H9 (cell line): ENCODE measurements around the gene OTOF. TPM values are rescaled to one million over a fixed set of nuclear protein-coding genes. Genes with fewer than 3 reads are reported as not detected.

ENCODE experiments used
- DNase-seq: peaks from one replicate; pipeline ENCODE4 v3.0.0-alpha.2; 2017
- H2AFZ ChIP-seq: one replicate; pipeline ENCODE4 v1.6.1; 2013; ENCODE audit warnings: mild to moderate bottlenecking, low read length, control low read depth, moderate library complexity
- H2AK5ac ChIP-seq: 2 replicates; pipeline ENCODE4 v1.6.1; 2013; ENCODE audit warnings: low read length, control low read depth, mixed read lengths; ENCODE audit not compliant: insufficient read length
- H2BK120ac ChIP-seq: one replicate; pipeline ENCODE4 v1.6.1; 2013; ENCODE audit warnings: low read depth, mild to moderate bottlenecking, low read length, control low read depth, inconsistent platforms; ENCODE audit not compliant: poor library complexity, severe bottlenecking
- H2BK12ac ChIP-seq: 2 replicates; pipeline ENCODE4 v1.6.1; 2013; ENCODE audit warnings: low read length, control low read depth, mixed read lengths, low read depth; ENCODE audit not compliant: insufficient read length
- H2BK15ac ChIP-seq: 2 replicates; pipeline ENCODE4 v1.6.1; 2013; ENCODE audit warnings: low read depth, low read length, control low read depth
- H2BK20ac ChIP-seq: one replicate; pipeline ENCODE4 v1.6.1; 2013; ENCODE audit warnings: low read depth, mild to moderate bottlenecking, low read length, control low read depth, inconsistent platforms; ENCODE audit not compliant: poor library complexity, severe bottlenecking
- H2BK5ac ChIP-seq: 2 replicates; pipeline ENCODE4 v1.6.1; 2013; ENCODE audit warnings: low read length, control low read depth, mixed read lengths; ENCODE audit not compliant: insufficient read length
- H3K14ac ChIP-seq: 2 replicates; pipeline ENCODE4 v1.6.1; 2013; ENCODE audit warnings: low read length, control low read depth; ENCODE audit not compliant: insufficient read depth
- H3K18ac ChIP-seq: 2 replicates; pipeline ENCODE4 v1.6.1; 2013; ENCODE audit warnings: low read depth, mild to moderate bottlenecking, mixed read lengths, low read length, control low read depth; ENCODE audit not compliant: insufficient read length
- H3K23ac ChIP-seq: 2 replicates; pipeline ENCODE4 v1.6.1; 2013; ENCODE audit warnings: low read length, control low read depth, mixed read lengths, low read depth; ENCODE audit not compliant: insufficient read length
- H3K23me2 ChIP-seq: 2 replicates; pipeline ENCODE4 v1.6.1; 2013; ENCODE audit warnings: low read depth, mild to moderate bottlenecking, mixed read lengths, low read length, control low read depth; ENCODE audit not compliant: insufficient read length, poor library complexity, severe bottlenecking
- H3K27ac ChIP-seq: 2 replicates; pipeline ENCODE4 v1.5.1; 2013; ENCODE audit warnings: low read length, control low read depth, mixed read lengths, low read depth; ENCODE audit not compliant: insufficient read length
- H3K27me3 ChIP-seq: 2 replicates; pipeline ENCODE4 v1.6.1; 2013; ENCODE audit warnings: low read length, control low read depth, inconsistent platforms; ENCODE audit not compliant: insufficient read depth
- H3K4ac ChIP-seq: 2 replicates; pipeline ENCODE4 v1.6.1; 2013; ENCODE audit warnings: low read depth, mild to moderate bottlenecking, control low read depth, inconsistent platforms, low read length, moderate library complexity
- H3K4me1 ChIP-seq: 2 replicates; pipeline ENCODE4 v1.6.1; 2013; ENCODE audit warnings: low read length, control low read depth, inconsistent platforms; ENCODE audit not compliant: insufficient read depth
- H3K4me2 ChIP-seq: 2 replicates; pipeline ENCODE4 v1.6.1; 2013; ENCODE audit warnings: low read length, control low read depth, mixed read lengths; ENCODE audit not compliant: insufficient read length, insufficient read depth
- H3K56ac ChIP-seq: 2 replicates; pipeline ENCODE4 v1.6.1; 2013; ENCODE audit warnings: low read depth, mild to moderate bottlenecking, mixed read lengths, low read length, control low read depth; ENCODE audit not compliant: insufficient read length
- H3K79me1 ChIP-seq: 2 replicates; pipeline ENCODE4 v1.6.1; 2013; ENCODE audit warnings: low read depth, mild to moderate bottlenecking, moderate library complexity, low read length, control low read depth, inconsistent platforms; ENCODE audit not compliant: insufficient read depth, poor library complexity, severe bottlenecking
- H3K79me2 ChIP-seq: 2 replicates; pipeline ENCODE4 v1.6.1; 2013; ENCODE audit warnings: low read length, control low read depth, inconsistent platforms; ENCODE audit not compliant: insufficient read depth
- H3K9ac ChIP-seq: 2 replicates; pipeline ENCODE4 v1.6.1; 2013; ENCODE audit warnings: low read length, control low read depth, mixed read lengths; ENCODE audit not compliant: insufficient read length; ENCODE audit errors: extremely low read depth
- H3K9me3 ChIP-seq: one replicate; pipeline ENCODE4 v1.6.1; 2013; ENCODE audit warnings: low read depth, low read length, inconsistent platforms; ENCODE audit not compliant: control insufficient read depth
- H3T11ph ChIP-seq: one replicate; pipeline ENCODE4 v1.6.1; 2013; ENCODE audit warnings: mild to moderate bottlenecking, low read length, control low read depth, inconsistent platforms
- H4K20me1 ChIP-seq: one replicate; pipeline ENCODE4 v1.6.1; 2013; ENCODE audit not compliant: control insufficient read depth, insufficient read length, insufficient read depth
- H4K5ac ChIP-seq: 2 replicates; pipeline ENCODE4 v1.6.1; 2013; ENCODE audit warnings: low read depth, mild to moderate bottlenecking, mixed read lengths, low read length, control low read depth; ENCODE audit not compliant: insufficient read length
- H4K8ac ChIP-seq: replicated peaks from 2 replicates; pipeline ENCODE4 v1.6.1; 2013; ENCODE audit warnings: low read length, control low read depth, mixed read lengths, low read depth; ENCODE audit not compliant: insufficient read length
- H4K91ac ChIP-seq: 2 replicates; pipeline ENCODE4 v1.6.1; 2013; ENCODE audit warnings: low read depth, mild to moderate bottlenecking, moderate library complexity, mixed read lengths, low read length, control low read depth; ENCODE audit not compliant: insufficient read length
- H3K27ac Mint-ChIP-seq, 3 experiments: 2 replicates in 2 of 3; 3 replicates in 1 of 3; pipeline ENCODE4 v1.8.0; 2020 to 2021; ENCODE audit warnings: mixed read lengths in 3 of 3, mild to moderate bottlenecking in 1 of 3, moderate library complexity in 1 of 3
- H3K27me3 Mint-ChIP-seq: 2 replicates; pipeline ENCODE4 v1.8.0; 2021; ENCODE audit warnings: low read depth, mild to moderate bottlenecking, moderate library complexity, mixed read lengths
- H3K36me3 Mint-ChIP-seq, 3 experiments: 2 replicates in 2 of 3; 3 replicates in 1 of 3; pipeline ENCODE4 v1.8.0; 2020 to 2021; ENCODE audit warnings: low read depth in 3 of 3, mixed read lengths in 3 of 3; ENCODE audit not compliant: insufficient read depth in 1 of 3
- H3K4me1 Mint-ChIP-seq, 2 experiments: 2 replicates each; pipeline ENCODE4 v1.8.0; 2020; ENCODE audit warnings: mixed read lengths in 2 of 2
- H3K4me3 Mint-ChIP-seq, 2 experiments: 2 replicates in 1 of 2; 3 replicates in 1 of 2; pipeline ENCODE4 v1.8.0; 2020 to 2021; ENCODE audit warnings: mild to moderate bottlenecking in 2 of 2, mixed read lengths in 2 of 2, moderate library complexity in 1 of 2
- H3K9me3 Mint-ChIP-seq, 2 experiments: 2 replicates in 1 of 2; 3 replicates in 1 of 2; pipeline ENCODE4 v1.8.0; 2020; ENCODE audit warnings: mild to moderate bottlenecking in 2 of 2, mixed read lengths in 2 of 2, moderate library complexity in 1 of 2
- CTCF ChIP-seq: fragments of 200-600 bp; sonication (generic); conservative IDR thresholded peaks from 3 replicates; pipeline ENCODE4 v1.8.0; 2021; ENCODE audit warnings: antibody characterized with exemption, mild to moderate bottlenecking
- WGBS: extraction: QIAGEN DNeasy Blood & Tissue Kit; methylation state at CpG from one replicate; pipeline ENCODE4 v1.1.7; 2013; ENCODE audit warnings: missing lambda C conversion rate, low lambda C conversion rate, mixed read lengths; ENCODE audit not compliant: insufficient read length; ENCODE audit errors: extremely low coverage; 5-methylcytosine and 5-hydroxymethylcytosine counted together
- total RNA-seq: library from RNA; stranded (reverse); gene quantifications from 2 replicates; pipeline ENCODE4 v1.2.1, GENCODE V29; 2021

Gene OTOF
- total RNA-seq, 1 experiment from 2014 or later: 0.35 TPM

GRCh38 chr2:26516781-26517180 lies 38.9 kb upstream of the OTOF start:
- WGBS: no CpG with 5 or more reads among the region's 11 CpGs
- Histone ChIP-seq H2BK20ac (no peak overlapping the region), H3K4ac (no peak overlapping the region), H3K23ac (no peak overlapping the region), H3K14ac (no peak overlapping the region), H3T11ph (no peak overlapping the region), H4K20me1 (no peaks in the 10 kb centered on the region), H3K27ac (no peak overlapping the region), H3K79me1 (no peaks in the 10 kb centered on the region), H2BK12ac (no peak overlapping the region), H4K91ac (no peak overlapping the region), H4K8ac (no peak overlapping the region), H2AFZ (no peak overlapping the region), H2BK5ac (no peak overlapping the region), H2AK5ac (no peak overlapping the region), H3K56ac (no peak overlapping the region), H4K5ac (no peak overlapping the region), H3K9me3 (no peaks in the 10 kb centered on the region), H3K79me2 (no peaks in the 10 kb centered on the region), H3K9ac (no peak overlapping the region), H3K18ac (no peak overlapping the region), H3K23me2 (no peaks in the 10 kb centered on the region), H2BK15ac (no peak overlapping the region), H3K27me3 (no peaks in the 10 kb centered on the region), H3K4me2 (no peak overlapping the region), H2BK120ac (no peak overlapping the region), H3K4me1 (no peaks in the 10 kb centered on the region)
- H3K4me1 Mint-ChIP-seq: peaks cover 3 to 5% of the 10 kb centered on the region in 2 experiments; a peak in 2 of 4 replicates
- H3K4me3 Mint-ChIP-seq: no peak overlapping the region
- no peaks in the 10 kb centered on the region for H3K9me3 Mint-ChIP-seq
- peaks cover 21% of the 10 kb centered on the region for H3K27me3 Mint-ChIP-seq
- TF ChIP-seq CTCF: no peak
- no peak for DNase-seq
- no peaks in the 10 kb centered on the region for H3K36me3 Mint-ChIP-seq
- no peak overlapping the region for H3K27ac Mint-ChIP-seq
